C4-2B (cell line): ENCODE results near the gene MECP2.

Experiments
- ZFX ChIP-seq: fragments of 450-650 bp; IDR thresholded peaks from 2 replicates; pipeline ENCODE4 v1.6.1; 2017
- TF ChIP-seq, protein P1 (sequence below): fragments of 450-650 bp; conservative IDR thresholded peaks from 2 replicates; pipeline ENCODE4 v1.5.1; 2017; ENCODE audit warnings: mild to moderate bottlenecking

DNA sequence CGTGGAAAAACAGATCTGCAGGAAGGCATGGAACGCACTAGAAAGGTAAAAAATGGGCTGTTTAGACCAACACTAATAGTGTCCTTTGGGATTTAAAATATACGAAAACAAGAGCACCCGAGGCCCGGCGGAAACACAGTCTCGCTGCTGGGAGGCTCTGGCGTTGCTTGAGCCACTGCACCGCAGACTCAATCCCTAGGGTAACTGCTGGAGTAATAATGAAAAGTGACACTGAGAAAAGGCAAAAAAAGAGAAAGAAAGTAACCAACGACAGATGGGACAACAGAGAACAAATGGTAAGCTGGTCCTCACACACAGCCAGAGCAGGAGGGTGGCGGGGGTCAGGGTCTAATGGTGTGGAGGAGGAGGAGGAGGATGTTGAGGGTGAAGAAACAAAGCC, 93.2 kb downstream of the MECP2 start:
- TF ChIP-seq, protein P1, sequence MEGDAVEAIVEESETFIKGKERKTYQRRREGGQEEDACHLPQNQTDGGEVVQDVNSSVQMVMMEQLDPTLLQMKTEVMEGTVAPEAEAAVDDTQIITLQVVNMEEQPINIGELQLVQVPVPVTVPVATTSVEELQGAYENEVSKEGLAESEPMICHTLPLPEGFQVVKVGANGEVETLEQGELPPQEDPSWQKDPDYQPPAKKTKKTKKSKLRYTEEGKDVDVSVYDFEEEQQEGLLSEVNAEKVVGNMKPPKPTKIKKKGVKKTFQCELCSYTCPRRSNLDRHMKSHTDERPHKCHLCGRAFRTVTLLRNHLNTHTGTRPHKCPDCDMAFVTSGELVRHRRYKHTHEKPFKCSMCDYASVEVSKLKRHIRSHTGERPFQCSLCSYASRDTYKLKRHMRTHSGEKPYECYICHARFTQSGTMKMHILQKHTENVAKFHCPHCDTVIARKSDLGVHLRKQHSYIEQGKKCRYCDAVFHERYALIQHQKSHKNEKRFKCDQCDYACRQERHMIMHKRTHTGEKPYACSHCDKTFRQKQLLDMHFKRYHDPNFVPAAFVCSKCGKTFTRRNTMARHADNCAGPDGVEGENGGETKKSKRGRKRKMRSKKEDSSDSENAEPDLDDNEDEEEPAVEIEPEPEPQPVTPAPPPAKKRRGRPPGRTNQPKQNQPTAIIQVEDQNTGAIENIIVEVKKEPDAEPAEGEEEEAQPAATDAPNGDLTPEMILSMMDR: no peak
- no peak for TF ChIP-seq ZFX
